Daoy (cell line): ENCODE measurements around the gene LSM14B. TPM values are rescaled to one million over a fixed set of nuclear protein-coding genes. Genes with fewer than 3 reads are reported as not detected.
A peak's percentile ranks its signal among the peaks of the same experiment; 100 is the strongest.

ENCODE experiments used
- DNase-seq: peaks from one replicate; pipeline ENCODE4 v3.0.0-alpha.2; 2015; ENCODE audit warnings: low read depth
- total RNA-seq: library from RNA; depleted of rRNA; stranded (reverse); fragments of >200 nt; shearing (Covaris generic); gene quantifications from 2 replicates; pipeline ENCODE4 v1.2.3, GENCODE V29; 2014

LSM14B gene
- total RNA-seq, 1 experiment from 2014 or later = 34.3 TPM

DNA sequence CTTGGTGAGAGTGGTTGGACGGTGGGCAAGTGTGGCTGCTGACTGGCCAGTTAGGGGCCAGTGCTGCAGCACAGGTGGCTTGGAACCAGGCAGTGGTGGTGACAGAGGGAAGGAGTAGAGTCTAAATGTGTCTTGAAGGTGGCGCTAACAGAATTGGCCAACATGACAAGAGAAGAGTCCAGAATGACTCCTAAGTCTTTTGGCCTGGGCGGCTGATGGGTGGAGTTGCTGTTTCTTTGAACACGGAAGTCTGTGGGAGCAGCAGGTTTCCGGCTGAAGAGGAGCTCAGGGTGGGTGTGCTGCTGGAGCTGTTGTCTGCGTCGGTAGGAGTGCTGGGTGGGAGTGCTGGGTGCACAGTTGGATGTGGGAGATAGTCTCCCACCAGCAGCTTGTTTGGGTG is 10.1 kb downstream of the LSM14B start:
- DNase-seq = no peak

DNA sequence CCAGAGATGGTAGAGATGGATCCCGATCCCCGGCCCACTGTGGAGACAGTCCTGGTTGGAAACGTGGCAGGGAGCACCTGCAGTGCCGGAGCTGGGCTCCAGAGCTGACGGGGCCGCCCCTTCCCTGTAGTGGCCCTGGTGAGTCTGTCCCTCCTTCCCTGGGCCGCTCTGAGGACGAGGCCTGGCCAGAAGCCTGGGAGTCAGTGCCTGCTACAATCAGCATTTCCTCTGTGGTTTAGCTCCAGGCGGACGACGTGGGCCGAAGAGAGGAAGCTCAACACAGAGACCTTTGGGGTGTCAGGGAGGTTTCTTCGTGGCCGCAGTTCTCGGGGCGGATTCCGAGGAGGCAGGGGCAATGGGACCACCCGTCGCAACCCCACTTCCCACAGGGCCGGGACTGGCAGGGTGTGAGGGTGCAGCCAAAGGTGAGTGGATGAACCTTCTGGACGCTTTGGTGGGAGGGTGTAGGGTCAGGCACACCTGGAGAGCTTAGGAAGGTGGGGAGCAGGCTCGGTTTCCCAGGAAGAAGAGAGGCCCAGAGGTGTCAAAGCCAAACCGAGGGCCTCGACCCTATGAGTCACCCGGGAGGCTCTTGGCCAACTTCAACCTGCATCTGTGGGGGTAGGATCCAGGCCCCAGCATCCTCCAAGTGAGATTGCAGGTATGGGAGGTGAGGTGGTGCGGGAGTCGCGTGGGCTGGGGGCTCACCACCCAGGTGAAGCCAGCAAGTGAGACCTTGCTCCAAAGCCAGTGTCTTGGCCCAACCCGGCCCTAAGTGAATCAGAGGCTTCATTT is 11.0 kb downstream of the LSM14B start:
- no peak for DNase-seq

- no peak for DNase-seq
Measured at GRCh38 chr20:62133864-62134263, 11.6 kb downstream of the LSM14B start.

GRCh38 chr20:62134735-62135231 is 12.5 kb downstream of the LSM14B start:
- no peak for DNase-seq

DNA sequence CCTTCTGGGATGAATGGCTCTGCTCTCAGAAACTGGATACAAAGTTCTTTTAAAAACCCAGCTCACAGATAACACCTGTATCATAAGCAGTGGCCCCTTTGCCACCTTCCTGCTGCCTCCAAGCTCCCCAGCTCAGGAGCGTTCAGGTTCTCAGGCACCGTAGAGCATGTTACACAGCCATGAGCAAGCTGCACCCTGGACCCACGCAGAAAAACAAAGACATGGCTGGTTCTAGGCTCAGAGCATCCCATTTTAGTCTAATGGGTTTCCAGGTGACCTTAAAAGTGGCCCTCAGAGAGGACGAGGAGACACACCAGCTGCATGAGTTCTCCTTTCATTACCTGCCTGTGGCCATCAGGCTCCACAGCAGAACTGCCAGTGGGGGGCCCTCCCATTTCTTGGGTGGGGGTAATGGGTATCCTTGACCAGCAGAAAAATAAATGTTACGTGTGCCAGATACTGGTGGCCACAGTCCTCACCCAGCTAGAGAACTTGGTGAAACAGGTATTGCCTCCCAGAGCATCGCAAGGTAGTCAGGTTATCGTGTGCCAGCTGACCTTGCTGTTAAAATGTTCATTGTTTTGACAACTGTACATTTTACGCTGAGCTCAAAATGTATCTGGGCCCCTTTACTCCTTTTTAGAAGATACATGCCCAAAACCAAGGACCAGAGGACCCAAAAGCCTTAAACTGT is 13.4 kb downstream of the LSM14B start:
- no peak for DNase-seq

- peak; percentile 69 for DNase-seq
Measured at GRCh38 chr20:62136283-62137091, 14.2 kb downstream of the LSM14B start.

DNA sequence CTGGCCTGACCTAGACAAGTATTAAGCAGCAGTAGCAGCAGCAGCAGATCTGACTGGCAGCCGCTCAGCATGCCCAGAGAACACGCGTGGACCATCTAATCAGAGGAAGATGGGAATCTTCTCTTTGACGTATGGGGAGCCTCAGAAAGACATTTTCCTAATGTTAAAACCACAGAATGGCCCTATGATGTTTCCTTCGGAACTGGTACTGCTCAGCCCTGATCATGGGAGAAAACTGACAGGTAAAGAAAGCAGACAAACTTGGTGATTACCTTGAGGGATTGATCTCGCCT is 14.8 kb downstream of the LSM14B start:
- DNase-seq = no peak

DNA sequence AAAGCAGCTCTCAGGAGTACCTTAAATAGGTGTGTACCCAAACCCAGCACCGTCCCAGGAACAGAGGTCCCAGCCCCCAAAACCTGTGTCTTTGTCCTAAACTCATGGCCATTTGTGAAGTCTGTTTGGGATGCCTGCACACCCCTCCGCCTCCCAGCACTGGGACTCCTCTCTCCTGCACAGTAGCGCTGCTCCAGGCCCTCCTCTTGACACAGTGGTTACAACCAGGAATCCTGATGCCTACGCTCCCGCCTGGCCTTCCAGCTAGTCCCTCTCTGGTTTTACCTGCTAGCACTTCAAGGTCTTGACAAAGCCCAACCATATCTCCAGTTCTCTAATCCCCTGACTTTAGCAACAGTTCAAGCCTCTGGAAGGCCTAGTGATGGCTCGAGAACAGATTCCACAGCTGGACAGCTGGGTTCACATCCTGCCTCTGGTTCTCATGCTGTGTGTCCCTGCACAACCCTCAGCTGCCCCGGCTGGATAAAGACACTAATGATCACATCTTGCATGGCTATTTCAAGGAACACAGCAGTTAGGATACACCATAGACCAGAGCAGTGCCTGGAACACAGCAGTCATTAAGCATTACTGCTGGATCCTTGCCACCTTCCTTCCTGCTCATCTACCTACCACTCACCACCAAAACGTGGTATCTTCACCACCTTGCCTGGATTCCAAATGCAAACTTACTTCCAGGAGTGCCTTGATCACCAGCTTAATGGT is 15.4 kb downstream of the LSM14B start:
- no peak for DNase-seq

GRCh38 chr20:62138204-62138543 is 15.9 kb downstream of the LSM14B start:
- DNase-seq = no peak

GRCh38 chr20:62138912-62139311 is 16.6 kb downstream of the LSM14B start:
- no peak for DNase-seq

DNA sequence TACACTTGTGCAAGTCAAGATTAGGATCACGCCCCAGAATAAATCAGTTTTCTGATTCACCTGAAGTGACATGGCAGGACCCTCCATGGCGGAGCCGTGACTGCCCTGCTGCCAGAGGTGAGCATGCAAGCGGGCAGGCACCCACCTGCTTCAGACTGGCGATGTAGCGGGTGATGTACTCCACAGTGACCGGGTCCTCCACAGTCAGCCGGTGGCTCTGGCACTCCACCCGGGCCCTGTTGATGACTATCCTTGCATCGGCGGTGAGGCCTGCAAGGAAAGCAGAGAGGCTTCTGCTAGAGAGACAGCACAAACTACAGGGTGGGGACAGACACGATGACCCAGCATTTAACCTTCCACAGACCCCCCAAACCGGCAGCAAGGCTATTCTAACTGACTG is 17.4 kb downstream of the LSM14B start:
- DNase-seq = no peak

DNA sequence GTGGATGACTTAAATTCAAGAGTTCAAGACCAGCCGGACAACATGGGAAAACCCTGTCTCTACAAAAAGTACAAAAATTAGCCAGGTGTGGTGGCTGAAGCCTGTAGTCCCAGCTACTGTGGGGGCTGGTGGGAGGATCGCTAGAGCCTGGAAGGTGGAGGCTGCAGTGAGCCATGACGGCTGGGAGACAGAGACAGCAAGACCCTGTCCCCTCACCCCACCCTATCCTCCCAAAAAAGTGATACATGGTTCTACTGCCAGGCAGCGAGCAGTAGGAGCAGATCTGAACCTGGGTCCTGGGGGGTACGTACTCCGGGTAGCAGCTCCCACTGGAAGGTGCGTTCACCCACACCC is 18.7 kb downstream of the LSM14B start:
- DNase-seq = no peak

DNA sequence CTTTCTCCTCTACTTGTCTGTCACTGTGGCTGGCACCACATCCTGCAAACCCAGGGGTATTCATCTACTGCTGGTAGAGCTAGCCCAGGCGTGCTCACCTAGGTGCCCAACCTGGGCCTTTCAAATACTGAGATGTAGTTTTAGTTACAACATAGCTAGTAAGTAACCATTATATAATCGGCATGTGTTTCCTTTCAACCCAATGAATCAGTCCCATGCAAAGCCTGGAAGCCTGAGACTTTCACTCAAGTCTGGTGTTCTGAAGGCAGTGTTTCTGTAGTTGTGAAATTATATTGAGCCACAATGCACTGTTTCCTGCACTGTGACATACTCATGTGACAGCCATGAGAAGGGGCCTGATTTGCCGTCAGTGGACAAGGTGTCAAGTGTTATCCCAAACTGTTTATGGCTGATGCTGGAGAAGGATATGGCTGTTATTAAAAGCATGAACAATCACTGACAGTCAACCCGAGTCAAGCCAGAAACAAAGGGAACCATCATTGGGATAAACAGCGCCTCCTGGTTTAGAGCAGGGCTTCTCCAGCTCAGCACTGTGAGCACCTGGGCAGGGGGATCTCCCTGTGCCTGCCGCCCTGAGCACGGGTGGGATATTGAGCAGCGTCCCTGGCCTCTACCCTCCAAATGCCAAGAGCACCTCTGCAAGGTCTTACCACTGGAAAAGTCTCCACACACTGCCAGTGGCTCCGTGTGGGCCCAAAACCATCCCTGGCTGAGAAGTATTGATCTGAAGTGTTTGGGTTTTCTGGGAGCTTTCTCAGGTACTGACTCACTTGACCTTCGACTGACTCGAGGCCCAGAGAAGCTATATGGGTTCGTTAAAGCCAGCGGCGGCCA is 19.3 kb downstream of the LSM14B start:
- no peak for DNase-seq

GRCh38 chr20:62142252-62143080 is 20.2 kb downstream of the LSM14B start:
- DNase-seq = no peak

GRCh38 chr20:62143081-62143956 is 21.0 kb downstream of the LSM14B start, which contains the start of the genes PSMA7 and SS18L1:
PSMA7 (minus strand) TSS chr20:62143394; CDS start chr20:62143303, 91 bp downstream.
SS18L1 (plus strand) TSS chr20:62143769; CDS start chr20:62143821, 52 bp downstream.
- DNase-seq = peak; percentile 93

DNA sequence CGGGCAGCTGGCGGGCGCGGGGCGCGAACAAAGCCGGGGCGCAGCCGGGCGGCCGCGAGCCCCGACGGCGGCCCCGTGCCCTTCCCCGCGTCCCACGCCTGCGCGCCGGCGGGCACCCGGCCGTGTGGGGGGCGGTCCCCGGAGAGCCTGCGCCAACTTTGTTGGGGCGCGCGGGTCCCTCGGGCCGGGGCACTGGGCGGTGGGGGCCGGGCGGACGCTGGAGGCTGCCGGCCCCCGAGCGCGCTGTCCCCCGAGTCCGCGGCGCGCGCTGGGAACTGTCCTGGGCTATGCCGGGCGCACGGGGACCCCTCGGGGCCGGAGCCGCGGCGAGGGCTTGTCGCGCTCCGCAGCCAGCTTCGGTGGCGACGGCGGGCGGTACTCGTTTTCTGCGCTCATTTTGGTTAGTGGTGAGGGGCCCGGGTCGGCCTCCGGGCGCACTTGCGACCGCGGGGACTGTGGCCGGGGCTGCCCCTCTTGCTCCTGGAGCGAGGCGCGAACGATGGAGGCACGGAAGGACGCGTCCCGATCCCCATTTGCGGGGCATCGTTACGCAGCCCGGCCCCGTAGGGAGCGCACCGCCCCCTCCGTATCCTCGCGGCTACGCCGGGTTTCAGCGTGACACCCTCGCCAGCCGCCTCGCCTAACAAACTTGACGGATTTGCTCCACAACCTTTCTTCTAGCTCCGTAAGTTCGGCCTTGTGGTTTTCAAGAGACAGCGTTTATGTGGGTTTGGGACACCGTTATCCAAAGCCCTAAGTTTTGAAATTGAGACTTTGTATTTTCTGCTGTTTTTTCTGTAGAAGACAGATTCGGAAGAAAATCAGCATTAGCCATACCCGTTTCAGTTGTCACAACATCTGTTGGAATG is 21.9 kb downstream of the LSM14B start:
- DNase-seq = peak; percentile 71

GRCh38 chr20:62145688-62146018 is 23.4 kb downstream of the LSM14B start:
- no peak for DNase-seq
